PC-3 (cell line): ENCODE measurements around the gene TENM4. TPM values are rescaled to one million over a fixed set of nuclear protein-coding genes. Genes with fewer than 3 reads are reported as not detected.
A peak's percentile ranks its signal among the peaks of the same experiment; 100 is the strongest.

ENCODE experiments used
- ATAC-seq: fragments of 200-7000 bp; cut with Tn5 transposase; 2 replicates; pipeline ENCODE4 v1.9.1; 2020; ENCODE audit warnings: mild to moderate bottlenecking, moderate library complexity
- BruUV-seq: library from RNA; stranded (reverse); fragments of 400-500 nt; replicated peaks from 2 replicates; lab custom pipeline; 2021; lab: Mats Ljungman, UMichigan
- CTCF ChIA-PET: fragments of 300-600 bp; sonication (Branson Sonifier 250); formaldehyde crosslinking; loops from one replicate; lab custom pipeline; 2022; ENCODE audit warnings: antibody characterized with exemption; lab: Charles Lee
- POLR2A ChIA-PET: fragments of 300-600 bp; sonication (Branson Sonifier 250); formaldehyde crosslinking; loops from one replicate; lab custom pipeline; 2022; ENCODE audit warnings: antibody characterized with exemption; ENCODE audit not compliant: unreplicated experiment; lab: Charles Lee
- DNase-seq: peaks from one replicate; pipeline ENCODE4 v3.0.0-alpha.2; 2015
- H2AFZ ChIP-seq: fragments of 300-600 bp; sonication (generic); 2 replicates; pipeline ENCODE4 v1.6.0; 2016; ENCODE audit warnings: antibody characterized with exemption, low read length
- H3F3A ChIP-seq: fragments of 300-600 bp; sonication (generic); one replicate; pipeline ENCODE4 v1.6.0; 2017; ENCODE audit warnings: antibody characterized with exemption, low read length, control low read depth, mild to moderate bottlenecking; ENCODE audit not compliant: unreplicated experiment
- H3K27ac ChIP-seq: fragments of 300-600 bp; sonication (generic); 2 replicates; pipeline ENCODE4 v1.5.1; 2016; ENCODE audit warnings: mild to moderate bottlenecking, low read length
- H3K27me3 ChIP-seq: fragments of 300-600 bp; sonication (generic); 2 replicates; pipeline ENCODE4 v1.6.1; 2016; ENCODE audit warnings: low read length, mixed read lengths
- H3K36me3 ChIP-seq: fragments of 300-600 bp; sonication (generic); 2 replicates; pipeline ENCODE4 v1.6.1; 2016; ENCODE audit warnings: low read depth, mixed run types, low read length, mixed read lengths
- H3K4me1 ChIP-seq: fragments of 300-600 bp; sonication (generic); 2 replicates; pipeline ENCODE4 v1.5.1; 2016; ENCODE audit warnings: low read length; ENCODE audit not compliant: insufficient read depth
- H3K4me2 ChIP-seq: fragments of 300-600 bp; sonication (generic); 2 replicates; pipeline ENCODE4 v1.6.0; 2016; ENCODE audit warnings: low read length
- H3K4me3 ChIP-seq: fragments of 300-600 bp; sonication (generic); 2 replicates; pipeline ENCODE4 v1.5.1; 2016; ENCODE audit warnings: mild to moderate bottlenecking, low read length, mixed read lengths
- H3K79me2 ChIP-seq: fragments of 300-600 bp; sonication (generic); 2 replicates; pipeline ENCODE4 v1.6.1; 2017; ENCODE audit warnings: low read length, mixed read lengths
- H3K9ac ChIP-seq: fragments of 300-600 bp; sonication (generic); 2 replicates; pipeline ENCODE4 v1.6.0; 2016; ENCODE audit warnings: mild to moderate bottlenecking, low read length
- H3K9me2 ChIP-seq: fragments of 300-600 bp; sonication (generic); replicated peaks from 2 replicates; pipeline ENCODE4 v1.6.1; 2016; ENCODE audit warnings: mixed run types, low read length, mixed read lengths
- H3K9me3 ChIP-seq: fragments of 300-600 bp; sonication (generic); 2 replicates; pipeline ENCODE4 v1.6.1; 2016; ENCODE audit warnings: low read length, mixed read lengths
- H4K20me1 ChIP-seq: fragments of 300-600 bp; sonication (generic); 2 replicates; pipeline ENCODE4 v1.6.1; 2016; ENCODE audit warnings: low read length, mixed read lengths
- CTCF ChIP-seq: fragments of 300-600 bp; sonication (generic); conservative IDR thresholded peaks from 2 replicates; pipeline ENCODE4 v1.5.1; 2017; ENCODE audit warnings: antibody characterized with exemption, low read depth, mild to moderate bottlenecking, low read length
- EZH2 ChIP-seq: fragments of 300-600 bp; sonication (generic); IDR thresholded peaks from one replicate; pipeline ENCODE4 v1.6.1; 2017; ENCODE audit warnings: antibody characterized with exemption, mild to moderate bottlenecking, low read length; ENCODE audit not compliant: unreplicated experiment
- EZH2phosphoT487 ChIP-seq: fragments of 300-600 bp; sonication (generic); IDR thresholded peaks from 2 replicates; pipeline ENCODE4 v1.6.1; 2018; ENCODE audit warnings: mild to moderate bottlenecking, antibody characterized with exemption, low read length, borderline replicate concordance
- intact Hi-C: fragments of 100-400 bp; cut with micrococcal nuclease; formaldehyde crosslinking; loops from 2 replicates; pipeline ENCODE4 v1.9.0; 2023
- total RNA-seq: library from RNA; depleted of rRNA; stranded (reverse); fragments of >200 nt; gene quantifications from 2 replicates; pipeline ENCODE4 v1.2.3, GENCODE V29; 2014

The TENM4 gene
- total RNA-seq, 1 experiment from 2014 or later: 19.7 TPM

DNA sequence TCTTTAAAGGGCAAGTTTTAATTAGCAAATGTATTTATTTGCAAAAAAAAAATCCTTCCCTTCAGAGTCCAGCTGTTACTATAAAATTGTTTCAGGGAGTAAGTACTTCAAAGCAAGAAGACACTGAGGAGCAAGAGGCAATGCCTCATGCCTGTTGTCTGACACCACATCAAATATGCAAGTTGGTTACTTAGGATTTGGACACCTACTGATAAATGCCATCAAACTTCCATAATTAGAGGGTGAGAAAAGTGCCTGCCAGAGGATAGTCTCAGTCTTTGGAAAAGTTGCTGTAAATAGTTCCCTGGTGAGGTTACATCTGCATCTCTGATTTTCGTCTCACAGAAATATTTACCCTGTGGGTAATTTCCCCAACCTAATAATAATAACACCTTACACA, 4.1 kb upstream of the TENM4 start:
- H3K9ac ChIP-seq: no peak overlapping the region
- H3K36me3 ChIP-seq: no peaks in the 10 kb centered on the region
- H3F3A ChIP-seq: no peaks in the 10 kb centered on the region
- no peak overlapping the region for H3K4me2 ChIP-seq
- H3K4me3 ChIP-seq: no peak overlapping the region
- ChIA-PET CTCF (no interaction called here), POLR2A (no interaction called here)
- no peak overlapping the region for H3K27ac ChIP-seq
- intact Hi-C loops: no loop called here
- no peaks in the 10 kb centered on the region for H4K20me1 ChIP-seq
- no peaks in the 10 kb centered on the region for H3K79me2 ChIP-seq
- H3K4me1 ChIP-seq: no peaks in the 10 kb centered on the region
- no TSS peak for BruUV-seq
- ATAC-seq (no peak), DNase-seq (no peak)
- no peak overlapping the region for H2AFZ ChIP-seq
- TF ChIP-seq EZH2 (no peak), CTCF (no peak), EZH2phosphoT487 (no peak)
- no peaks in the 10 kb centered on the region for H3K9me3 ChIP-seq
- peaks cover 76% of the 10 kb centered on the region for H3K27me3 ChIP-seq
- no peaks in the 10 kb centered on the region for H3K9me2 ChIP-seq

GRCh38 chr11:79441461-79441875, 638 bp upstream of the TENM4 start:
- no peak overlapping the region for H3K9ac ChIP-seq
- CTCF ChIA-PET: no interaction called here
- no peak overlapping the region for H3K4me3 ChIP-seq
- BruUV-seq: no TSS peak
- H3F3A ChIP-seq: no peaks in the 10 kb centered on the region
- intact Hi-C loops: no loop called here
- TF ChIP-seq CTCF: no peak
- no peaks in the 10 kb centered on the region for H3K36me3 ChIP-seq
- no peaks in the 10 kb centered on the region for H3K9me2 ChIP-seq
- H3K4me2 ChIP-seq: no peak overlapping the region
- H3K9me3 ChIP-seq: no peaks in the 10 kb centered on the region
- no peak overlapping the region for H2AFZ ChIP-seq
- H3K79me2 ChIP-seq: no peaks in the 10 kb centered on the region
- H4K20me1 ChIP-seq: no peaks in the 10 kb centered on the region
- POLR2A ChIA-PET: no interaction called here
- no peak for DNase-seq
- ATAC-seq: no peak
- no peak overlapping the region for H3K27ac ChIP-seq
- H3K4me1 ChIP-seq: peaks cover 8% of the 10 kb centered on the region
- peaks cover 94% of the 10 kb centered on the region for H3K27me3 ChIP-seq

DNA sequence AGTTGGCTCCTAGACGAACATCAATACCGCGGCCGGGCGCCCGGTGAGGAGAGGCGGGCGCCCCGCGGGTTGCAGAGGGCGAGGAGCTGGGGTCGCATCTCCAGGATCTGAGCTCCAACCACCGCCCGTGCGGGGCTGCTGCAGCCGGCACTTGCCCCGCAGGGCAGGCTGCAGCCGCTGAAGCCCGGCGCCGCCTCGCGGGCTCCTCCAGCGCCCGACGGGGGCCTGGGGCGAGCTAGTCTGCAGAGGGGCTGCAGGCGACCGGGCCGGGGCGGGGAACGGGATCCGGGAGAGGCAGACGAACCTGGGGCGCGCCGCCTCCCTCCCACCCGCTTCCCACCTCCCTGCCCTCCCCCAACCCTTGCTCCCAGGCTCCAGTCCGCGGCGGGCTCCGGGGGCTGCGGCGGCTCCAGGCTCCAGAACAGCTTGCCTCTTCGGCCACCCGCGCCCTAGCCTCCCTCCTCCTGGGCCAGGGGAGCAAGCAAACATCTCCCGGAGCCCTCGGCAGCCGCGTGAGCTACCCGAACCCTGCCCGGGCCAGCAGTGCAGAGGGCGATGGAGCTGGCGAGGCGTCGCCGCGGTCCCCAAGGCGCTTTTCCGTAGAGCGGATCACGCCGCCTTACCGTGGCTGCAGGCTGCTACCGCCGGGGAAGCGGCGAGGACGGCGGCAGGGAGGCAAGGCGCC, 802 bp downstream of the TENM4 start:
- H3K9me3 ChIP-seq: no peaks in the 10 kb centered on the region
- H3K4me3 ChIP-seq: peak overlapping the region; percentile 57
- BruUV-seq: no TSS peak
- intact Hi-C loops: no loop called here
- no peak overlapping the region for H3K27ac ChIP-seq
- peaks cover 8% of the 10 kb centered on the region for H3K4me1 ChIP-seq
- no peaks in the 10 kb centered on the region for H4K20me1 ChIP-seq
- H3K27me3 ChIP-seq: peaks cover 98% of the 10 kb centered on the region
- DNase-seq (peak; percentile 16), ATAC-seq (peak; percentile 55)
- ChIA-PET CTCF (interaction anchor here (0.6 kb wide), 1 partner anchor 555 kb away, joined by 5 read pairs; no protein-coding TSS in a partner anchor), POLR2A (no interaction called here)
- TF ChIP-seq CTCF: no peak
- peak; percentile 82 for TF ChIP-seq EZH2
- H3K36me3 ChIP-seq: no peaks in the 10 kb centered on the region
- H3K9me2 ChIP-seq: no peaks in the 10 kb centered on the region
- no peaks in the 10 kb centered on the region for H3K79me2 ChIP-seq
- H3K4me2 ChIP-seq: peak overlapping the region; percentile 76
- H3F3A ChIP-seq: no peaks in the 10 kb centered on the region
- no peak overlapping the region for H3K9ac ChIP-seq
- H2AFZ ChIP-seq: peak overlapping the region; percentile 59; the same call in 1 of the 2 replicates
